ENCODE measurements around the gene MEI1. TPM values are rescaled to one million over a fixed set of nuclear protein-coding genes. Genes with fewer than 3 reads are reported as not detected.
"Not testable (repeated sequence)": the region's sequence is repeated elsewhere in the genome, so short reads cannot be mapped to it uniquely, and the experiment has no call there.

Gene MEI1
- total RNA-seq, 6 donors from 2014 or later, result 0.89 to 20.7 (median 5.7) TPM

DNA sequence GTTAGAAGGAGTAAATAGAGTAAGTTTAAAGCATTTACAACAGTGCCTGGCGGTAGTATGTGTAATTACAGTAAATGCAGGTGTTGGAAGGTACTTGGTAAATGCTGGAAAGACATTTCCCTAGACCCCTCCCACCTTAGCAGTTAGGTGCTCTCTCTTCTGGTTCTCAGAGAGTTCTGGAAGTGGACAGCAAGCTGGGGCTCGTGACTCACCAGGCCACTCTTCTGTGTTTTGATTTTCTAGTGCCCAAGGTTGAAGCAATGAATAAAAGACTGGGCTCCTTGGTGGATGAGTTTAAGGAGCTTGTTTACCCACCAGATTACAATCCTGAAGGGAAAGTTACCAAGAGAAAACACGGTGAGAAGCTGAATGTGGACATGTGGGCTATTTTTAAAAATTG, 38.2 kb upstream of the MEI1 start:
- Histone ChIP-seq H3K27me3 (no peaks in the 10 kb centered on the region), H3K27ac (no peak overlapping the region), H3K4me1 (peaks cover 0 to under 1% (median under 1%) of the 10 kb centered on the region in 4 donors), H3K4me3 (no peak overlapping the region), H3K36me3 (peaks cover 62 to 93% (median 77%) of the 10 kb centered on the region in 4 donors), H3K9me3 (no peaks in the 10 kb centered on the region)
- DNase-seq (no peak), ATAC-seq (ENCODE audit: low FRiP score in 2 of 2) (no peak)
- 94 to 97% methylated on average over 3 of the region's 3 CpGs for WGBS, 2 donors
- TF ChIP-seq POLR2A (IDR thresholded peaks at IDR 0.05) (no peak), EP300 (IDR thresholded peaks at IDR 0.05) (no peak), POLR2AphosphoS5 (IDR thresholded peaks at IDR 0.05) (no peak)
- TF ChIP-seq, protein P1, sequence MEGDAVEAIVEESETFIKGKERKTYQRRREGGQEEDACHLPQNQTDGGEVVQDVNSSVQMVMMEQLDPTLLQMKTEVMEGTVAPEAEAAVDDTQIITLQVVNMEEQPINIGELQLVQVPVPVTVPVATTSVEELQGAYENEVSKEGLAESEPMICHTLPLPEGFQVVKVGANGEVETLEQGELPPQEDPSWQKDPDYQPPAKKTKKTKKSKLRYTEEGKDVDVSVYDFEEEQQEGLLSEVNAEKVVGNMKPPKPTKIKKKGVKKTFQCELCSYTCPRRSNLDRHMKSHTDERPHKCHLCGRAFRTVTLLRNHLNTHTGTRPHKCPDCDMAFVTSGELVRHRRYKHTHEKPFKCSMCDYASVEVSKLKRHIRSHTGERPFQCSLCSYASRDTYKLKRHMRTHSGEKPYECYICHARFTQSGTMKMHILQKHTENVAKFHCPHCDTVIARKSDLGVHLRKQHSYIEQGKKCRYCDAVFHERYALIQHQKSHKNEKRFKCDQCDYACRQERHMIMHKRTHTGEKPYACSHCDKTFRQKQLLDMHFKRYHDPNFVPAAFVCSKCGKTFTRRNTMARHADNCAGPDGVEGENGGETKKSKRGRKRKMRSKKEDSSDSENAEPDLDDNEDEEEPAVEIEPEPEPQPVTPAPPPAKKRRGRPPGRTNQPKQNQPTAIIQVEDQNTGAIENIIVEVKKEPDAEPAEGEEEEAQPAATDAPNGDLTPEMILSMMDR (IDR thresholded peaks at IDR 0.05), result no peak

DNA sequence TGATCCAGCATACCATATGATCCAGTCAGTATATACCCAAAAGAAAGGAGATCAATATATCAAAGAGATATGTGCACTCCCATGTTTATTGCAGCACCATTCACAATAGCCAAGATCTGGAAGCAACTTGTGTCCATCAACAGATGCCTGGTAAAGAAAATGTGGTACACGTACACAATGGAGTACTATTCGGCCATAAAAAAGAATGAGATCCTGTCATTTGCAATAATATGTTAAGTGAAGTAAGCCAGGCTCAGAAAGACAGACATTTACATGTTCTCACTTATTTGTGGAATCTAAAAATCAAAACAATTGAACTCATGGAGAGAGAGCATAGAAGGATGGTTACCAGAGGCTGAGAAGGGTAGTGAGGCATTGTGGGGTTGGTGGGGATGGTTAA, 37.6 kb upstream of the MEI1 start:
- H3K36me3 ChIP-seq, result peaks cover 58 to 86% (median 72%) of the 10 kb centered on the region in 4 donors
- WGBS, 2 donors, result 91 to 98% methylated on average over 2 of the region's 2 CpGs
- ATAC-seq (ENCODE audit: low FRiP score in 2 of 2) (no peak), DNase-seq (no peak)
- no peaks in the 10 kb centered on the region for H3K27me3 ChIP-seq
- H3K9me3 ChIP-seq, result no peaks in the 10 kb centered on the region
- no peak overlapping the region for H3K27ac ChIP-seq
- no peak for TF ChIP-seq EP300 (IDR thresholded peaks at IDR 0.05)
- no peak for TF ChIP-seq POLR2A (IDR thresholded peaks at IDR 0.05)
- TF ChIP-seq POLR2AphosphoS5 (IDR thresholded peaks at IDR 0.05), result no peak
- TF ChIP-seq, protein P1 (IDR thresholded peaks at IDR 0.05), result no peak
- peaks cover 4 to 7% (median 4%) of the 10 kb centered on the region in 4 donors for H3K4me1 ChIP-seq
- no peak overlapping the region for H3K4me3 ChIP-seq

DNA sequence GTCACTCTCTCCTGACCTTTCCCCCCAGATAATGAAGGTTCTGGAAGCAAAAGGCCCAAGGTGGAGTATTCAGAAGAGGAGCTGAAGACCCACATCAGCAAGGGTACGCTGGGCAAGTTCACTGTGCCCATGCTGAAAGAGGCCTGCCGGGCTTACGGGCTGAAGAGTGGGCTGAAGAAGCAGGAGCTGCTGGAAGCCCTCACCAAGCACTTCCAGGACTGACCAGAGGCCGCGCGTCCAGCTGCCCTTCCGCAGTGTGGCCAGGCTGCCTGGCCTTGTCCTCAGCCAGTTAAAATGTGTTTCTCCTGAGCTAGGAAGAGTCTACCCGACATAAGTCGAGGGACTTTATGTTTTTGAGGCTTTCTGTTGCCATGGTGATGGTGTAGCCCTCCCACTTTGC, 35.7 kb upstream of the MEI1 start:
- WGBS, 2 donors, result 58 to 82% methylated on average over 3 to 9 of the region's 9 CpGs
- peaks cover 46 to 68% (median 54%) of the 10 kb centered on the region in 4 donors for H3K36me3 ChIP-seq
- DNase-seq, result peak in 1 of 2 donors; percentile 56

DNA sequence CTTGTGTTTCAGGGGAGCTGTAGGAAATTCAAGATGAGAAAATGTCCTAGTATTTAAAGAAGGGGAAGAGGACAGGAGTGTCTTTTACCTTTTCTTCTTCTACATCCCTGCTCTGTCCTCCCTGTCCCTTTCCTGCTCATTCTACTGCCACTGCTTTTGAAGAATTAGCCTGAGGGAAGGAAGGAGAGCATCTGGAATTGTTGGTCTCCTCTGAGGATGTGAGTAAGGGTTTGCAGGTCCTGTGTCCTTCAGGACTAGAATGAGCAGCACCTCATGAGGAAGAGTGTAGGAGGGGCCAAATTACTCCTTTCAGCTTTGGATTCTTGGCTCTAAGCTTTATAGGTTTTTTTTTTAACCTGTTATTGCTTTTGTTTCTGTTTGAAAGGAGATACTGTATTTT, 34.8 kb upstream of the MEI1 start:
- ATAC-seq (ENCODE audit: low FRiP score in 2 of 2) (no peak), DNase-seq (no peak)
- no peak for TF ChIP-seq EP300 (IDR thresholded peaks at IDR 0.05)
- TF ChIP-seq, protein P1 (IDR thresholded peaks at IDR 0.05), result no peak
- Histone ChIP-seq H3K36me3 (peaks cover 37 to 59% (median 45%) of the 10 kb centered on the region in 4 donors), H3K4me3 (no peak overlapping the region), H3K4me1 (peaks cover 12 to 26% (median 16%) of the 10 kb centered on the region in 4 donors), H3K9me3 (no peaks in the 10 kb centered on the region), H3K27me3 (no peaks in the 10 kb centered on the region), H3K27ac (no peak overlapping the region)

More for the DNA sequence above, 35.7 kb upstream of the MEI1 start:
- not testable (repeated sequence) for H3K4me3 ChIP-seq; H3K27ac ChIP-seq; ATAC-seq (ENCODE audit: low FRiP score in 2 of 2); H3K9me3 ChIP-seq; H3K27me3 ChIP-seq
- peaks cover 12 to 22% (median 13%) of the 10 kb centered on the region in 4 donors for H3K4me1 ChIP-seq

DNA sequence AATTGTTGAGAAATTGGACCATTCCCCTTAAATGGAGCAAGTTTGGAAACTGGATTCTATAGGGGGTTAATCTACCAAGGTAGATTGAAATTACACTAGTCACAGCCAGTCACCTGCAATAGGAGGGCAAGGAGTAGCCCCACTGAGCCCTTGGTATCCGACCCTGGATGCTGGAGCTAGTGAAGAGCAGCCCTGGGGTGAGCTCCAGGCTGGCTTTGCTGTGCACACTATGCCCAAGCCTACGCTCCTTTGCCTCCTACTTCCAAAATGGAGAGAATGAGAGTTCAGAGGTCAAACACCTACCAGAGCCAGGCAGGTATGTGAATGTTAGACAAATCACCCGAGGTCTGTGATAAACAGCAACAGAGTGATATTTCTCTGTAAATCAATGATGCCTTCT, 34.4 kb upstream of the MEI1 start:
- no peak overlapping the region for H3K27ac ChIP-seq
- TF ChIP-seq, protein P1 (IDR thresholded peaks at IDR 0.05), result no peak
- TF ChIP-seq POLR2A (IDR thresholded peaks at IDR 0.05), result no peak
- no peak for TF ChIP-seq EP300 (IDR thresholded peaks at IDR 0.05)
- TF ChIP-seq POLR2AphosphoS5 (IDR thresholded peaks at IDR 0.05), result no peak
- ATAC-seq (ENCODE audit: low FRiP score in 2 of 2) (no peak), DNase-seq (no peak)
- WGBS, 2 donors, result 82 to 86% methylated on average over 3 of the region's 3 CpGs
- H3K4me3 ChIP-seq, result no peak overlapping the region
- H3K9me3 ChIP-seq, result no peaks in the 10 kb centered on the region
- no peaks in the 10 kb centered on the region for H3K27me3 ChIP-seq
- peaks cover 33 to 54% (median 41%) of the 10 kb centered on the region in 4 donors for H3K36me3 ChIP-seq
- peaks cover 12 to 30% (median 16%) of the 10 kb centered on the region in 4 donors for H3K4me1 ChIP-seq

All from upper lobe of left lung (tissue), 6 donors.